H9 (cell line): ENCODE results near the gene PDE3B. TPM values are rescaled to one million over a fixed set of nuclear protein-coding genes. Genes with fewer than 3 reads are reported as not detected.

Experiments
- DNase-seq: peaks from one replicate; pipeline ENCODE4 v3.0.0-alpha.2; 2017
- H2AFZ ChIP-seq: one replicate; pipeline ENCODE4 v1.6.1; 2013; ENCODE audit warnings: mild to moderate bottlenecking, low read length, control low read depth, moderate library complexity
- H2AK5ac ChIP-seq: 2 replicates; pipeline ENCODE4 v1.6.1; 2013; ENCODE audit warnings: low read length, control low read depth, mixed read lengths; ENCODE audit not compliant: insufficient read length
- H2BK120ac ChIP-seq: one replicate; pipeline ENCODE4 v1.6.1; 2013; ENCODE audit warnings: low read depth, mild to moderate bottlenecking, low read length, control low read depth, inconsistent platforms; ENCODE audit not compliant: poor library complexity, severe bottlenecking
- H2BK12ac ChIP-seq: 2 replicates; pipeline ENCODE4 v1.6.1; 2013; ENCODE audit warnings: low read length, control low read depth, mixed read lengths, low read depth; ENCODE audit not compliant: insufficient read length
- H2BK15ac ChIP-seq: 2 replicates; pipeline ENCODE4 v1.6.1; 2013; ENCODE audit warnings: low read depth, low read length, control low read depth
- H2BK20ac ChIP-seq: one replicate; pipeline ENCODE4 v1.6.1; 2013; ENCODE audit warnings: low read depth, mild to moderate bottlenecking, low read length, control low read depth, inconsistent platforms; ENCODE audit not compliant: poor library complexity, severe bottlenecking
- H2BK5ac ChIP-seq: 2 replicates; pipeline ENCODE4 v1.6.1; 2013; ENCODE audit warnings: low read length, control low read depth, mixed read lengths; ENCODE audit not compliant: insufficient read length
- H3K14ac ChIP-seq: 2 replicates; pipeline ENCODE4 v1.6.1; 2013; ENCODE audit warnings: low read length, control low read depth; ENCODE audit not compliant: insufficient read depth
- H3K18ac ChIP-seq: 2 replicates; pipeline ENCODE4 v1.6.1; 2013; ENCODE audit warnings: low read depth, mild to moderate bottlenecking, mixed read lengths, low read length, control low read depth; ENCODE audit not compliant: insufficient read length
- H3K23ac ChIP-seq: 2 replicates; pipeline ENCODE4 v1.6.1; 2013; ENCODE audit warnings: low read length, control low read depth, mixed read lengths, low read depth; ENCODE audit not compliant: insufficient read length
- H3K23me2 ChIP-seq: 2 replicates; pipeline ENCODE4 v1.6.1; 2013; ENCODE audit warnings: low read depth, mild to moderate bottlenecking, mixed read lengths, low read length, control low read depth; ENCODE audit not compliant: insufficient read length, poor library complexity, severe bottlenecking
- H3K27ac ChIP-seq: 2 replicates; pipeline ENCODE4 v1.5.1; 2013; ENCODE audit warnings: low read length, control low read depth, mixed read lengths, low read depth; ENCODE audit not compliant: insufficient read length
- H3K27me3 ChIP-seq: 2 replicates; pipeline ENCODE4 v1.6.1; 2013; ENCODE audit warnings: low read length, control low read depth, inconsistent platforms; ENCODE audit not compliant: insufficient read depth
- H3K4ac ChIP-seq: 2 replicates; pipeline ENCODE4 v1.6.1; 2013; ENCODE audit warnings: low read depth, mild to moderate bottlenecking, control low read depth, inconsistent platforms, low read length, moderate library complexity
- H3K4me1 ChIP-seq: 2 replicates; pipeline ENCODE4 v1.6.1; 2013; ENCODE audit warnings: low read length, control low read depth, inconsistent platforms; ENCODE audit not compliant: insufficient read depth
- H3K4me2 ChIP-seq: 2 replicates; pipeline ENCODE4 v1.6.1; 2013; ENCODE audit warnings: low read length, control low read depth, mixed read lengths; ENCODE audit not compliant: insufficient read length, insufficient read depth
- H3K56ac ChIP-seq: 2 replicates; pipeline ENCODE4 v1.6.1; 2013; ENCODE audit warnings: low read depth, mild to moderate bottlenecking, mixed read lengths, low read length, control low read depth; ENCODE audit not compliant: insufficient read length
- H3K79me1 ChIP-seq: 2 replicates; pipeline ENCODE4 v1.6.1; 2013; ENCODE audit warnings: low read depth, mild to moderate bottlenecking, moderate library complexity, low read length, control low read depth, inconsistent platforms; ENCODE audit not compliant: insufficient read depth, poor library complexity, severe bottlenecking
- H3K79me2 ChIP-seq: 2 replicates; pipeline ENCODE4 v1.6.1; 2013; ENCODE audit warnings: low read length, control low read depth, inconsistent platforms; ENCODE audit not compliant: insufficient read depth
- H3K9ac ChIP-seq: 2 replicates; pipeline ENCODE4 v1.6.1; 2013; ENCODE audit warnings: low read length, control low read depth, mixed read lengths; ENCODE audit not compliant: insufficient read length; ENCODE audit errors: extremely low read depth
- H3K9me3 ChIP-seq: one replicate; pipeline ENCODE4 v1.6.1; 2013; ENCODE audit warnings: low read depth, low read length, inconsistent platforms; ENCODE audit not compliant: control insufficient read depth
- H3T11ph ChIP-seq: one replicate; pipeline ENCODE4 v1.6.1; 2013; ENCODE audit warnings: mild to moderate bottlenecking, low read length, control low read depth, inconsistent platforms
- H4K20me1 ChIP-seq: one replicate; pipeline ENCODE4 v1.6.1; 2013; ENCODE audit not compliant: control insufficient read depth, insufficient read length, insufficient read depth
- H4K5ac ChIP-seq: 2 replicates; pipeline ENCODE4 v1.6.1; 2013; ENCODE audit warnings: low read depth, mild to moderate bottlenecking, mixed read lengths, low read length, control low read depth; ENCODE audit not compliant: insufficient read length
- H4K8ac ChIP-seq: replicated peaks from 2 replicates; pipeline ENCODE4 v1.6.1; 2013; ENCODE audit warnings: low read length, control low read depth, mixed read lengths, low read depth; ENCODE audit not compliant: insufficient read length
- H4K91ac ChIP-seq: 2 replicates; pipeline ENCODE4 v1.6.1; 2013; ENCODE audit warnings: low read depth, mild to moderate bottlenecking, moderate library complexity, mixed read lengths, low read length, control low read depth; ENCODE audit not compliant: insufficient read length
- H3K27ac Mint-ChIP-seq, 3 experiments: 2 replicates in 2 of 3; 3 replicates in 1 of 3; pipeline ENCODE4 v1.8.0; 2020 to 2021; ENCODE audit warnings: mixed read lengths in 3 of 3, mild to moderate bottlenecking in 1 of 3, moderate library complexity in 1 of 3
- H3K27me3 Mint-ChIP-seq: 2 replicates; pipeline ENCODE4 v1.8.0; 2021; ENCODE audit warnings: low read depth, mild to moderate bottlenecking, moderate library complexity, mixed read lengths
- H3K36me3 Mint-ChIP-seq, 3 experiments: 2 replicates in 2 of 3; 3 replicates in 1 of 3; pipeline ENCODE4 v1.8.0; 2020 to 2021; ENCODE audit warnings: low read depth in 3 of 3, mixed read lengths in 3 of 3; ENCODE audit not compliant: insufficient read depth in 1 of 3
- H3K4me1 Mint-ChIP-seq, 2 experiments: 2 replicates each; pipeline ENCODE4 v1.8.0; 2020; ENCODE audit warnings: mixed read lengths in 2 of 2
- H3K4me3 Mint-ChIP-seq, 2 experiments: 2 replicates in 1 of 2; 3 replicates in 1 of 2; pipeline ENCODE4 v1.8.0; 2020 to 2021; ENCODE audit warnings: mild to moderate bottlenecking in 2 of 2, mixed read lengths in 2 of 2, moderate library complexity in 1 of 2
- H3K9me3 Mint-ChIP-seq, 2 experiments: 2 replicates in 1 of 2; 3 replicates in 1 of 2; pipeline ENCODE4 v1.8.0; 2020; ENCODE audit warnings: mild to moderate bottlenecking in 2 of 2, mixed read lengths in 2 of 2, moderate library complexity in 1 of 2
- CTCF ChIP-seq: fragments of 200-600 bp; sonication (generic); conservative IDR thresholded peaks from 3 replicates; pipeline ENCODE4 v1.8.0; 2021; ENCODE audit warnings: antibody characterized with exemption, mild to moderate bottlenecking
- total RNA-seq: library from RNA; stranded (reverse); gene quantifications from 2 replicates; pipeline ENCODE4 v1.2.1, GENCODE V29; 2021

The PDE3B gene
- total RNA-seq, 1 experiment from 2014 or later: 6.6 TPM

GRCh38 chr11:14872032-14872431, 228.4 kb downstream of the PDE3B start:
- H3K9me3 Mint-ChIP-seq: no peaks in the 10 kb centered on the region
- Histone ChIP-seq H3K23me2 (no peaks in the 10 kb centered on the region), H2BK120ac (no peak overlapping the region), H3K79me2 (no peaks in the 10 kb centered on the region), H4K91ac (no peak overlapping the region), H2AFZ (no peak overlapping the region), H3K14ac (no peak overlapping the region), H3K27ac (no peak overlapping the region), H3K9me3 (no peaks in the 10 kb centered on the region), H4K8ac (no peak overlapping the region), H4K20me1 (no peaks in the 10 kb centered on the region), H2AK5ac (no peak overlapping the region), H2BK15ac (no peak overlapping the region), H3K4me2 (no peak overlapping the region), H3K18ac (no peak overlapping the region), H2BK20ac (no peak overlapping the region), H3K23ac (no peak overlapping the region), H3K79me1 (no peaks in the 10 kb centered on the region), H2BK12ac (no peak overlapping the region), H3K4ac (no peak overlapping the region), H3K56ac (no peak overlapping the region), H3K4me1 (no peaks in the 10 kb centered on the region), H3K9ac (no peak overlapping the region), H4K5ac (no peak overlapping the region), H3T11ph (no peak overlapping the region), H2BK5ac (no peak overlapping the region), H3K27me3 (no peaks in the 10 kb centered on the region)
- H3K27ac Mint-ChIP-seq: no peak overlapping the region
- no peak for DNase-seq
- H3K36me3 Mint-ChIP-seq: no peaks in the 10 kb centered on the region
- no peaks in the 10 kb centered on the region for H3K4me1 Mint-ChIP-seq
- TF ChIP-seq CTCF: no peak
- no peak overlapping the region for H3K4me3 Mint-ChIP-seq
- no peaks in the 10 kb centered on the region for H3K27me3 Mint-ChIP-seq
